ENCODE measurements around the gene KIF20A.

DNA sequence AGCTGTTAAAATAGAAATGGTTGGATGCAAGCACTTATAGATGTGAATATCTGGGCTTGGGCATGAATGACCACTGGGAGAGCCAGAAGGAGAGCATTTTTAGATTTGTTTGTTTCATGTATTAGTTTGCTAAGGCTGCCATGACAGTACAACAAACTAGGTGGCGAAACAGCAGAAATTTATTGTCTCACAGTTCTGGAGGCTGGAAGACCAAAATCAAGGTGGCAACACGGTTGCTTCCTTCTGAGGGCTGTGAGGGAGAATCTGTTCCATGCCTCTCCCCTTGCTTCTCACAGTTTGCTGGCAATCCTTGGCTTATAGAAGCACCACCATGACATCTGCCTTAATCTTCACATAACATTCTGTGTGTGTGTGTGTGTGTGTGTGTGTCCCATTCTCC is 54.4 kb downstream of the KIF20A start:
- TF ChIP-seq, protein P1, sequence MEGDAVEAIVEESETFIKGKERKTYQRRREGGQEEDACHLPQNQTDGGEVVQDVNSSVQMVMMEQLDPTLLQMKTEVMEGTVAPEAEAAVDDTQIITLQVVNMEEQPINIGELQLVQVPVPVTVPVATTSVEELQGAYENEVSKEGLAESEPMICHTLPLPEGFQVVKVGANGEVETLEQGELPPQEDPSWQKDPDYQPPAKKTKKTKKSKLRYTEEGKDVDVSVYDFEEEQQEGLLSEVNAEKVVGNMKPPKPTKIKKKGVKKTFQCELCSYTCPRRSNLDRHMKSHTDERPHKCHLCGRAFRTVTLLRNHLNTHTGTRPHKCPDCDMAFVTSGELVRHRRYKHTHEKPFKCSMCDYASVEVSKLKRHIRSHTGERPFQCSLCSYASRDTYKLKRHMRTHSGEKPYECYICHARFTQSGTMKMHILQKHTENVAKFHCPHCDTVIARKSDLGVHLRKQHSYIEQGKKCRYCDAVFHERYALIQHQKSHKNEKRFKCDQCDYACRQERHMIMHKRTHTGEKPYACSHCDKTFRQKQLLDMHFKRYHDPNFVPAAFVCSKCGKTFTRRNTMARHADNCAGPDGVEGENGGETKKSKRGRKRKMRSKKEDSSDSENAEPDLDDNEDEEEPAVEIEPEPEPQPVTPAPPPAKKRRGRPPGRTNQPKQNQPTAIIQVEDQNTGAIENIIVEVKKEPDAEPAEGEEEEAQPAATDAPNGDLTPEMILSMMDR (conservative IDR thresholded peaks at IDR 0.05; ENCODE audit: low read depth, low read length): no peak
- no peak for TF ChIP-seq EZH2 (IDR thresholded peaks at IDR 0.05; ENCODE audit: borderline replicate concordance, low read depth, low read length, poor library complexity, severe bottlenecking)

All from A673 (cell line).